CD14-positive monocyte (primary cell): Measurements from ENCODE around the gene CTDNEP1. TPM values are rescaled to one million over a fixed set of nuclear protein-coding genes. Genes with fewer than 3 reads are reported as not detected.

ENCODE experiments used
- DNase-seq, 3 donors: peaks; one replicate each; pipeline ENCODE4 v3.0.0-alpha.2; 2011 to 2022
- H2AFZ ChIP-seq: 2 replicates; pipeline ENCODE4 v1.6.0; 2012; ENCODE audit warnings: mild to moderate bottlenecking, low read depth, low read length, inconsistent platforms; ENCODE audit not compliant: insufficient read depth, poor library complexity, severe bottlenecking
- H3K27ac ChIP-seq, 2 donors: 1 replicate in 1 of 2; 2 replicates in 1 of 2; pipeline ENCODE4 v1.5.1; 2012 to 2013; ENCODE audit warnings: low read length in 2 of 2, control low read depth in 1 of 2, inconsistent platforms in 1 of 2, low read depth in 1 of 2, mild to moderate bottlenecking in 1 of 2
- H3K27me3 ChIP-seq, 2 donors: one replicate each; pipeline versions ENCODE4 v1.6.0 to v1.6.1; 2011 to 2013; ENCODE audit warnings: low read length in 2 of 2; ENCODE audit not compliant: control insufficient read depth in 2 of 2, insufficient read depth in 2 of 2
- H3K36me3 ChIP-seq, 2 donors: replicated peaks in 1 of 2; 1 replicate in 1 of 2; 2 replicates in 1 of 2; pipeline versions ENCODE4 v1.5.1 to v1.6.1; 2012 to 2013; ENCODE audit warnings: low read length in 2 of 2, control low read depth in 1 of 2, inconsistent platforms in 1 of 2, mild to moderate bottlenecking in 1 of 2; ENCODE audit not compliant: insufficient read depth in 2 of 2, control insufficient read depth in 1 of 2
- H3K4me1 ChIP-seq, 2 donors: 1 replicate in 1 of 2; 2 replicates in 1 of 2; pipeline versions ENCODE4 v1.5.1 to v1.6.1; 2012 to 2013; ENCODE audit warnings: low read length in 2 of 2, control low read depth in 1 of 2, inconsistent platforms in 1 of 2, mild to moderate bottlenecking in 1 of 2, moderate library complexity in 1 of 2; ENCODE audit not compliant: insufficient read depth in 2 of 2, control insufficient read depth in 1 of 2
- H3K4me2 ChIP-seq: replicated peaks from 2 replicates; pipeline ENCODE3; 2012; ENCODE audit warnings: low read length, moderate library complexity, mild to moderate bottlenecking; ENCODE audit not compliant: poor library complexity, severe bottlenecking; ENCODE audit errors: extremely low read depth
- H3K4me3 ChIP-seq, 3 experiments: fragments of 200-600 bp in 1 of 3; sonication (generic) in 1 of 3; replicated peaks in 1 of 3; 1 replicate in 2 of 3; 2 replicates in 1 of 3; pipeline ENCODE4 v1.5.1; 2011 to 2013; ENCODE audit warnings: low read length in 3 of 3, mild to moderate bottlenecking in 3 of 3, control low read depth in 2 of 3, low read depth in 2 of 3, inconsistent platforms in 1 of 3, moderate library complexity in 1 of 3
- H3K79me2 ChIP-seq: 2 replicates; pipeline ENCODE4 v1.6.0; 2012; ENCODE audit warnings: mild to moderate bottlenecking, control low read depth, inconsistent platforms, low read length, moderate library complexity; ENCODE audit not compliant: insufficient read depth
- H3K9ac ChIP-seq: 2 replicates; pipeline ENCODE4 v1.6.0; 2017; ENCODE audit warnings: low read length, mild to moderate bottlenecking; ENCODE audit not compliant: insufficient read depth, poor library complexity, severe bottlenecking
- H3K9me3 ChIP-seq, 2 donors: replicated peaks in 1 of 2; 1 replicate in 1 of 2; 2 replicates in 1 of 2; pipeline versions ENCODE4 v1.5.1 to v1.6.1; 2012 to 2013; ENCODE audit warnings: low read length in 2 of 2, control low read depth in 1 of 2; ENCODE audit not compliant: control insufficient read depth in 1 of 2, insufficient read depth in 1 of 2
- H4K20me1 ChIP-seq: 2 replicates; pipeline ENCODE4 v1.6.0; 2012; ENCODE audit warnings: mild to moderate bottlenecking, low read length, control low read depth, moderate library complexity; ENCODE audit not compliant: insufficient read depth
- H3K27ac Mint-ChIP-seq, 7 donors: one replicate each; pipeline ENCODE4 v1.8.0; 2020; ENCODE audit warnings: mild to moderate bottlenecking in 7 of 7, mixed read lengths in 7 of 7, moderate library complexity in 6 of 7, inconsistent platforms in 2 of 7
- H3K27me3 Mint-ChIP-seq, 3 donors: one replicate each; pipeline ENCODE4 v1.8.0; 2021 to 2022; ENCODE audit warnings: low read depth in 3 of 3, mild to moderate bottlenecking in 3 of 3, mixed read lengths in 3 of 3, moderate library complexity in 3 of 3, inconsistent platforms in 1 of 3
- H3K36me3 Mint-ChIP-seq, 2 donors: one replicate each; pipeline ENCODE4 v1.8.0; 2020; ENCODE audit warnings: mixed read lengths in 2 of 2, inconsistent platforms in 1 of 2, mild to moderate bottlenecking in 1 of 2
- H3K4me1 Mint-ChIP-seq: one replicate; pipeline ENCODE4 v1.8.0; 2020; ENCODE audit warnings: mild to moderate bottlenecking, mixed read lengths
- H3K4me3 Mint-ChIP-seq, 2 donors: one replicate each; pipeline ENCODE4 v1.8.0; 2020; ENCODE audit warnings: mild to moderate bottlenecking in 2 of 2, mixed read lengths in 2 of 2, moderate library complexity in 1 of 2
- H3K9me3 Mint-ChIP-seq, 7 donors: one replicate each; pipeline ENCODE4 v1.8.0; 2020 to 2022; ENCODE audit warnings: mixed read lengths in 7 of 7, mild to moderate bottlenecking in 6 of 7, moderate library complexity in 6 of 7, inconsistent platforms in 2 of 7
- CTCF ChIP-seq: fragments of 200-600 bp; IDR thresholded peaks from one replicate; pipeline ENCODE4 v1.8.0; 2022; ENCODE audit warnings: antibody characterized with exemption, mild to moderate bottlenecking
- WGBS: methylation state at CpG from one replicate; pipeline ENCODE4 v1.1.5; 2013; ENCODE audit warnings: missing lambda C conversion rate; ENCODE audit not compliant: insufficient coverage; 5-methylcytosine and 5-hydroxymethylcytosine counted together
- intact Hi-C, 2 donors: fragments of 100-400 bp; cut with micrococcal nuclease; formaldehyde crosslinking; loops; one replicate each; pipeline versions ENCODE4 v1.15.0 to v1.15.1; 2023
- polyA plus RNA-seq, 3 donors: library from polyadenylated mRNA; depleted of rRNA in 1 of 3; unstranded in 2 of 3; stranded (reverse) in 1 of 3; fragments of 300-500 nt in 2 of 3; fragments of >200 nt in 1 of 3; fragmentation: Illumina TruSeq in 2 of 3; gene quantifications; 1 replicate in 2 of 3; 2 replicates in 1 of 3; pipeline ENCODE4 v1.2.3, GENCODE V29; 2012 to 2021

The CTDNEP1 gene
- polyA plus RNA-seq, 3 donors = 29.5 to 198 (median 38.3) TPM

DNA sequence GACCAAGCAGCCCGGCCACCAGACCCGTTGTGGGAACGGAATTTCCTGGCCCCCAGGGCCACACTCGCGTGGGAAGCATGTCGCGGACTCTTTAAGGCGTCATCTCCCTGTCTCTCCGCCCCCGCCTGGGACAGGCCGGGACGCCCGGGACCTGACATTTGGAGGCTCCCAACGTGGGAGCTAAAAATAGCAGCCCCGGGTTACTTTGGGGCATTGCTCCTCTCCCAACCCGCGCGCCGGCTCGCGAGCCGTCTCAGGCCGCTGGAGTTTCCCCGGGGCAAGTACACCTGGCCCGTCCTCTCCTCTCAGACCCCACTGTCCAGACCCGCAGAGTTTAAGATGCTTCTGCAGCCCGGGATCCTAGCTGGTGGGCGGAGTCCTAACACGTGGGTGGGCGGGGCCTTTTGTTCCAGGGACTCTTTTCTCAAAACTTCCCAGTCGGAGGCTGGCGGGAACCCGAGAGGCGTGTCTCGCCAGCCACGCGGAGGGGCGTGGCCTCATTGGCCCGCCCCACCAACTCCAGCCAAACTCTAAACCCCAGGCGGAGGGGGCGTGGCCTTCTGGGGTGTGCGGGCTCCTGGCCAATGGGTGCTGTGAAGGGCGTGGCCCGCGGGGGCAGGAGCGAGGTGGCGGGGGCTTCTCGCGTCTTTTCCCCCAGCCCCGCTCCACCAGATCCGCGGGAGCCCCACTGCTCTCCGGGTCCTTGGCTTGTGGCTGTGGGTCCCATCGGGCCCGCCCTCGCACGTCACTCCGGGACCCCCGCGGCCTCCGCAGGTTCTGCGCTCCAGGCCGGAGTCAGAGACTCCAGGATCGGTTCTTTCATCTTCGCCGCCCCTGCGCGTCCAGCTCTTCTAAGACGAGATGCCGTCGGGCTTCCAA is 29.8 kb upstream of the CTDNEP1 start, which contains the start of gene SLC2A4:
SLC2A4 (plus strand) TSS at position 645 of the 879 bp plus-strand sequence; CDS start at position 862, 217 bp downstream.
- Mint-ChIP-seq H3K9me3 (peaks cover 0 to 15% (median 2%) of the 10 kb centered on the region in 7 donors), H3K4me3 (peak within 1 kb of the TSS; percentile 74 to 88), H3K27ac (peak within 1 kb of the TSS in 6 of 7 donors; percentile 28 to 82 (median 54)), H3K4me1 (peaks cover 30% of the 10 kb centered on the region), H3K36me3 (peaks cover 0 to 5% of the 10 kb centered on the region in 2 donors), H3K27me3 (peaks cover 47 to 70% (median 48%) of the 10 kb centered on the region in 3 donors)
- Histone ChIP-seq H3K36me3 (no peaks in the 10 kb centered on the region), H3K27me3 (peaks cover 13 to 47% of the 10 kb centered on the region in 2 donors), H3K27ac (no peak within 1 kb of the TSS), H4K20me1 (no peaks in the 10 kb centered on the region), H3K4me1 (peaks cover 27 to 28% of the 10 kb centered on the region in 2 donors), H3K79me2 (no peaks in the 10 kb centered on the region), H3K4me2 (peak within 1 kb of the TSS; percentile 78), H2AFZ (peak within 1 kb of the TSS; percentile 46), H3K9ac (no peak within 1 kb of the TSS), H3K4me3 (peak within 1 kb of the TSS in 2 of 3 experiments; percentile 28 to 72), H3K9me3 (no peaks in the 10 kb centered on the region)
- intact Hi-C loops = loop anchor here in 1 of 2 donors (5.0 kb wide), 1 partner anchor 61 kb away; no protein-coding TSS in a partner anchor
- under 1% methylated on average over 57 of the region's 71 CpGs for WGBS
- TF ChIP-seq CTCF = no peak
- DNase-seq = peak; percentile 85 to 90 (median 86)

DNA sequence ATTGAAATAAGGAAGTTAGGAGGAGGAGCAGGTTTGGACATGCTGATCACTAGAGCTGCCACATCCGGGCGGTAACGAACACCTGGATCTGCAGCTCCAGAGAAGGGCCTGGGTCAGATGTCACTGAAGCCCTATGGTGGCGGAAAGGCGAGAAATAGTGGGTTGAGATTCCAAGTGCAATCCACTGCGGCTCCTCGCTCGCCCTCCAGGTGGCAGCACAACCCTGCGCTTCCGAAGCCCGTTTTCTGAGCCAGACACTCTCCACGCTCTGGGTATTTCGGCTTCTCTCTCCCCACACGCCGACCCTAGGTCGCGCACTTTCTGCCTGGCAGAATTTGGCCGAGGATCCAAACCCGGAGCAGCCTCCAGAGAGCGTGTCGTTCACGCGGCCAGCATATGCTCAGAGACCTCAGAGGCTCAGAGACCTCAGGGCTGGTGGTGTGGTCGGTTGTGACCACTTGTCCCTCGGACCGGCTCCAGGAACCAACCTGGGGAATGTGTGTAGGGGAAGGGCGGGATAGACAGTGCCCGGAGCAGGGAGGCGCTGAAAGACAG is 29.1 kb upstream of the CTDNEP1 start:
- intact Hi-C loops = loop anchor here in 1 of 2 donors (1.0 to 5.0 kb wide), 2 partner anchors 16 to 62 kb away; no protein-coding TSS in a partner anchor
- H3K27ac ChIP-seq = no peak overlapping the region

More for the DNA sequence above, 29.1 kb upstream of the CTDNEP1 start:
- Mint-ChIP-seq H3K27ac (peak overlapping the region in 5 of 7 donors; percentile 28 to 82 (median 53)), H3K36me3 (peaks cover 0 to 5% of the 10 kb centered on the region in 2 donors), H3K27me3 (peaks cover 44 to 65% (median 45%) of the 10 kb centered on the region in 3 donors), H3K9me3 (peaks cover 0 to 15% (median 2%) of the 10 kb centered on the region in 7 donors), H3K4me1 (peaks cover 30% of the 10 kb centered on the region), H3K4me3 (peak overlapping the region; percentile 74 to 88)
- no peaks in the 10 kb centered on the region for H3K79me2 ChIP-seq
- peak overlapping the region; percentile 78 for H3K4me2 ChIP-seq
- H3K4me3 ChIP-seq = peak overlapping the region in 2 of 3 experiments; percentile 28 to 72
- DNase-seq = peak; percentile 55 to 74 (median 70)
- peak overlapping the region; percentile 46 for H2AFZ ChIP-seq
- 1% methylated on average over 29 of the region's 29 CpGs for WGBS
- peak; percentile 87 for TF ChIP-seq CTCF
- peaks cover 13 to 45% of the 10 kb centered on the region in 2 donors for H3K27me3 ChIP-seq
- no peaks in the 10 kb centered on the region for H3K36me3 ChIP-seq
- H4K20me1 ChIP-seq = no peaks in the 10 kb centered on the region
- no peak overlapping the region for H3K9ac ChIP-seq
- peaks cover 27 to 28% of the 10 kb centered on the region in 2 donors for H3K4me1 ChIP-seq
- no peaks in the 10 kb centered on the region for H3K9me3 ChIP-seq
